K562 (cell line): ENCODE data around the gene UCK1. TPM values are rescaled to one million over a fixed set of nuclear protein-coding genes. Genes with fewer than 3 reads are reported as not detected.

Experiments used
- ATAC-seq: fragments of 200-7000 bp; cut with Tn5 transposase; 3 replicates; pipeline ENCODE4 v1.9.1; 2020; ENCODE audit warnings: moderate library complexity
- BruUV-seq: library from RNA; stranded (reverse); fragments of 400-500 nt; replicated peaks from 2 replicates; lab custom pipeline; 2021; lab: Mats Ljungman, UMichigan
- CTCF ChIA-PET: fragments of 300-600 bp; formaldehyde crosslinking; extraction: SDS; loops from one replicate; lab custom pipeline; 2021; ENCODE audit warnings: low intra/inter-chr PET ratio; lab: Yijun Ruan, JAX
- POLR2A ChIA-PET: fragments of 300-600, 350-650 bp; sonication (Branson Sonifier 250); formaldehyde crosslinking; extraction: SDS; loops from one replicate; lab custom pipeline; 2021; ENCODE audit warnings: antibody characterized with exemption, inconsistent platforms; lab: Yijun Ruan, JAX
- DNase-seq, 4 experiments: peaks; one replicate each; pipeline versions ENCODE4 v3.0.0 to v3.0.0-alpha.2; 2011 to 2018; ENCODE audit warnings: low spot score in 3 of 4, mixed read lengths in 3 of 4; ENCODE audit errors: extremely low read depth in 1 of 4
- FAIRE-seq: peaks from 2 replicates; lab custom pipeline; 2011; peaks lifted over from hg19 to GRCh38; lab: Jason Lieb, UNC
- H2AFZ ChIP-seq: 2 replicates; pipeline ENCODE4 v1.6.0; 2011; ENCODE audit warnings: low read depth, low read length, control low read depth, inconsistent platforms
- H3K27ac ChIP-seq: fragments of 200-600 bp; 3 replicates; pipeline ENCODE4 v1.8.0; 2011; ENCODE audit warnings: low read depth, mild to moderate bottlenecking, control low read depth, inconsistent platforms, low read length, moderate library complexity, mixed read lengths; ENCODE audit errors: extremely low read depth
- H3K27me3 ChIP-seq, 2 experiments: fragments of 300-600 bp in 1 of 2; 2 replicates in 1 of 2; 3 replicates in 1 of 2; pipeline versions ENCODE4 v1.6.0 to v1.8.0; 2011; ENCODE audit warnings: inconsistent platforms in 2 of 2, low read length in 2 of 2, mild to moderate bottlenecking in 1 of 2, mixed read lengths in 1 of 2, moderate library complexity in 1 of 2; ENCODE audit not compliant: control insufficient read depth in 2 of 2, insufficient read depth in 2 of 2
- H3K36me3 ChIP-seq: fragments of 300-600 bp; 3 replicates; pipeline ENCODE4 v1.8.0; 2011; ENCODE audit warnings: mild to moderate bottlenecking, low read length, inconsistent platforms; ENCODE audit not compliant: control insufficient read depth, insufficient read depth
- H3K4me1 ChIP-seq, 2 experiments: fragments of 200-600 bp in 1 of 2; replicated peaks in 1 of 2; 2 replicates in 1 of 2; 3 replicates in 1 of 2; pipeline versions ENCODE4 v1.5.1 to v1.8.0; 2011; ENCODE audit warnings: inconsistent platforms in 2 of 2, low read length in 2 of 2, mild to moderate bottlenecking in 1 of 2, mixed read lengths in 1 of 2, moderate library complexity in 1 of 2; ENCODE audit not compliant: control insufficient read depth in 2 of 2, insufficient read depth in 2 of 2
- H3K4me2 ChIP-seq: 2 replicates; pipeline ENCODE4 v1.6.1; 2011; ENCODE audit warnings: low read length, control low read depth, inconsistent platforms, mixed read lengths; ENCODE audit not compliant: insufficient read depth
- H3K4me3 ChIP-seq: fragments of 200-600 bp; sonication (generic), shearing (Covaris generic); 2 replicates; pipeline ENCODE4 v1.5.1; 2016; ENCODE audit warnings: control low read depth, inconsistent platforms
- H3K79me2 ChIP-seq: fragments of 200-600 bp; 3 replicates; pipeline ENCODE4 v1.8.0; 2011; ENCODE audit warnings: low read length, inconsistent platforms; ENCODE audit not compliant: control insufficient read depth, insufficient read depth
- H3K9ac ChIP-seq, 2 experiments: 2 replicates each; pipeline versions ENCODE4 v1.6.0 to v1.6.1; 2011; ENCODE audit warnings: low read depth in 2 of 2, low read length in 2 of 2, control low read depth in 1 of 2, inconsistent platforms in 1 of 2, mild to moderate bottlenecking in 1 of 2, mixed read lengths in 1 of 2; ENCODE audit not compliant: insufficient read depth in 1 of 2
- H3K9me1 ChIP-seq: one replicate; pipeline ENCODE4 v1.6.0; 2011; ENCODE audit warnings: inconsistent platforms, mild to moderate bottlenecking, low read length, moderate library complexity; ENCODE audit not compliant: control insufficient read depth, insufficient read depth
- H3K9me3 ChIP-seq: replicated peaks from 2 replicates; pipeline ENCODE4 v1.5.1; 2011; ENCODE audit warnings: low read depth, low read length, inconsistent platforms; ENCODE audit not compliant: control insufficient read depth, insufficient read depth
- H4K20me1 ChIP-seq: replicated peaks from 2 replicates; pipeline ENCODE4 v1.6.1; 2011; ENCODE audit warnings: low read length, inconsistent platforms, mixed read lengths; ENCODE audit not compliant: control insufficient read depth, insufficient read depth
- GATAD2B ChIP-seq: fragments of 450-650 bp; IDR thresholded peaks from 2 replicates; pipeline ENCODE4 v1.6.1; 2017; ENCODE audit warnings: mild to moderate bottlenecking, borderline replicate concordance
- HDAC8 ChIP-seq: fragments of 450-650 bp; IDR thresholded peaks from 2 replicates; pipeline ENCODE4 v1.6.1; 2016; ENCODE audit warnings: mild to moderate bottlenecking, missing genetic modification characterization, moderate library complexity, missing compliant biosample characterization
- ILK ChIP-seq: fragments of 450-650 bp; IDR thresholded peaks from 2 replicates; pipeline ENCODE4 v1.6.1; 2016; ENCODE audit warnings: missing genetic modification characterization, low read depth, mild to moderate bottlenecking, missing compliant biosample characterization, moderate library complexity, borderline replicate concordance
- KDM1A ChIP-seq, 2 experiments: fragments of 450-650 bp; IDR thresholded peaks; 2 replicates each; pipeline ENCODE4 v1.6.1; 2016; ENCODE audit warnings: mild to moderate bottlenecking in 2 of 2
- PHB ChIP-seq: fragments of 250-450 bp; sonication (Bioruptor Pico); IDR thresholded peaks from 2 replicates; pipeline ENCODE4 v1.5.0; 2021
- SFPQ ChIP-seq: fragments of 200-400 bp; formaldehyde crosslinking; IDR thresholded peaks from 2 replicates; pipeline ENCODE4 v1.6.1; 2017; ENCODE audit warnings: mild to moderate bottlenecking, low read depth, low read length, moderate library complexity
- SMAD3 ChIP-seq: fragments of 450-650 bp; formaldehyde crosslinking; conservative IDR thresholded peaks from 2 replicates; pipeline ENCODE4 v1.4.0; 2020; ENCODE audit warnings: mild to moderate bottlenecking
- SNAPC5 ChIP-seq: fragments of 250-450 bp; sonication (Bioruptor Pico); IDR thresholded peaks from 2 replicates; pipeline ENCODE4 v1.8.0; 2021; ENCODE audit warnings: moderate library complexity, mild to moderate bottlenecking, inconsistent platforms
- WGBS: fragments of 100-300 bp; shearing (Covaris generic); methylation state at CpG from one replicate; pipeline ENCODE4 v1.1.6; 2016; ENCODE audit warnings: low coverage, mixed read lengths; ENCODE audit not compliant: insufficient coverage; ENCODE audit errors: missing lambda C conversion rate; 5-methylcytosine and 5-hydroxymethylcytosine counted together
- in situ Hi-C: fragments of 300-500 bp; cut with MboI; formaldehyde crosslinking; loops from 4 replicates; pipeline ENCODE4 v1.15.0; 2018; ENCODE audit warnings: inconsistent platforms, mixed read lengths
- intact Hi-C: fragments of 100-400 bp; cut with micrococcal nuclease; formaldehyde crosslinking; loops from 2 replicates; pipeline ENCODE4 v1.14.2; 2022
- polyA plus RNA-seq, 8 experiments: library from polyadenylated mRNA; depleted of rRNA in 4 of 8; stranded (reverse) in 5 of 8; unstranded in 3 of 8; fragments of >200 nt; fragmentation: Nextera tagmentation in 2 of 8; fragmentation: Illumina TruSeq in 1 of 8; extraction: Ambion mirVana in 2 of 8; extraction: Trizol in 1 of 8; gene quantifications; 2 replicates each; pipeline versions ENCODE4 v1.2.1 to v1.2.3, GENCODE V29; 2011 to 2014; ENCODE audit warnings: inconsistent platforms in 1 of 8, missing spikeins in 1 of 8
- total RNA-seq, 7 experiments: library from RNA; depleted of rRNA in 6 of 7; stranded (reverse); fragments of >200 nt in 6 of 7; fragmentation: Illumina TruSeq in 2 of 7; extraction: Trizol in 2 of 7; gene quantifications; 2 replicates each; pipeline versions ENCODE4 v1.2.1 to v1.2.3, GENCODE V29; 2011 to 2021; ENCODE audit warnings: low replicate concordance in 1 of 7

The UCK1 gene
- total and polyA plus RNA-seq, 9 of the 15 experiments (the other 6 are each of a cell fraction or from before 2014, with no cell fraction given): 0.27 to 27.5 (median 16.1) TPM

DNA sequence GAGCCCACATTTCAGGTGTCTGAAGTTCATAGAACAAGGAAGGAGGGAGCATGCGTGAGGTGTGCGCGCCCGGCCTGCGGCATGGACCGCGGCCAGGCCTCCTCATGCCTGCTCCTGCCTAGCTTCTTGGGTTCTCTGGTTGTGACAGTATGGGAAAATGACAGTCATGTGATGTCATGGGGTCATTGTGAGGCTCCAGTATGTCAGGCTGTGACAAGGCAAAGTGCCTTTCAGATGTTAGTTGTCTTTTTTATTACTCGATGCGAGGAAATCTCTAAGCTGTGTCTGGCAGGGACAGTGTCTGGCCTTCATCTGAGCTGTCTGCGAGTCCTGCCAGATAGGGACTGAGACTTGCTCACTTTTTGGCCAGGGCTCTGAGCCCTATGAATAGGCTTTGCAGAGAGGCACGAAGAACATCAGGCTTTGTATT is 13.3 kb downstream of the UCK1 start (continued):
- TF ChIP-seq SFPQ: no peak
- no peak for TF ChIP-seq ILK

GRCh38 chr9:131516930-131517329 is 14.1 kb downstream of the UCK1 start:
- Histone ChIP-seq H3K4me3 (no peak overlapping the region), H2AFZ (no peak overlapping the region)
- CTCF ChIA-PET: no interaction called here
- in situ Hi-C loops: loop anchor here (10.0 kb wide), 1 partner anchor 228 kb away; the partner anchor contains the start of gene RAPGEF1
- no peak for TF ChIP-seq HDAC8 (tag)
- TF ChIP-seq PHB: no peak
- TF ChIP-seq SMAD3 (CRISPR knock-in tag): no peak
- TF ChIP-seq SNAPC5: no peak
- no peak for TF ChIP-seq GATAD2B
- TF ChIP-seq KDM1A (IDR thresholded peaks at IDR 0.05): no peak
- TF ChIP-seq, all 486 proteins: peak for 0
- FAIRE-seq: no peak
- ATAC-seq: no peak
- peaks cover 76% of the 10 kb centered on the region; the same call in 2 of the 3 replicates for H3K36me3 ChIP-seq
- H3K4me2 ChIP-seq: no peak overlapping the region
- no peaks in the 10 kb centered on the region for H3K9me3 ChIP-seq
- WGBS: 95% methylated on average over 9 of the region's 9 CpGs
- H3K4me1 ChIP-seq: peaks cover 0 to 3% of the 10 kb centered on the region in 2 experiments; a peak in 1 of 5 replicates
- no peaks in the 10 kb centered on the region for H3K9me1 ChIP-seq
- H3K27ac ChIP-seq: no peak overlapping the region
- no peak for DNase-seq
- H4K20me1 ChIP-seq: no peaks in the 10 kb centered on the region
- H3K79me2 ChIP-seq: no peaks in the 10 kb centered on the region
- no peaks in the 10 kb centered on the region for H3K27me3 ChIP-seq
- H3K9ac ChIP-seq: no peak overlapping the region
- intact Hi-C loops: no loop called here
- POLR2A ChIA-PET: interaction anchor here (1.1 kb wide), 1 partner anchor 14 kb away, joined by 3 read pairs; the partner anchor contains the start of gene POMT1
- BruUV-seq: no TSS peak
